ENCODE measurements around the gene PTCD1. TPM values are rescaled to one million over a fixed set of nuclear protein-coding genes. Genes with fewer than 3 reads are reported as not detected.
"Not testable (repeated sequence)": the region's sequence is repeated elsewhere in the genome, so short reads cannot be mapped to it uniquely, and the experiment has no call there.

The PTCD1 gene
- polyA plus RNA-seq, 3 donors = 3.6 to 4.6 (median 4.1) TPM

DNA sequence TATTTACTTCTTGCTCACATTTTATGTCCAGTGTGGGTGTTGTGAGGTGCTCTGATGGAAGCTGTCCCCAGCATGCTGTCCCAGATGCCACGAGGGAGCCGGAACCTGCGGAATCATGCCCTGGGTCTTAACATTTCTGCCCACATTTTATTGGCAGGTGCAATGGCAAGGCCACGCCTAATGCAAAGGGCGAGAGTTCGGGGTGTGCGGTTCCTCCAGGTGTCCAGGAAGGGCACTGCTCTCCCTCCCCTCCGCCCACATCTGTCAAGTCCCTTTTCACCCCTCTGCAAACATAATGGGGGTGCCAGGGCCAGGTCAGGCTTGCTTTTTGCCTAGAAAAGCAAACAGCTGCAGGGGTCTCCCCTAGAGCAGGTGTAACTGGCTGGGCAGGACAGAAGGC lies 46.6 kb downstream of the PTCD1 start:
- DNase-seq (ENCODE audit: low read depth in 3 of 3, low spot score in 2 of 3) = no peak

DNA sequence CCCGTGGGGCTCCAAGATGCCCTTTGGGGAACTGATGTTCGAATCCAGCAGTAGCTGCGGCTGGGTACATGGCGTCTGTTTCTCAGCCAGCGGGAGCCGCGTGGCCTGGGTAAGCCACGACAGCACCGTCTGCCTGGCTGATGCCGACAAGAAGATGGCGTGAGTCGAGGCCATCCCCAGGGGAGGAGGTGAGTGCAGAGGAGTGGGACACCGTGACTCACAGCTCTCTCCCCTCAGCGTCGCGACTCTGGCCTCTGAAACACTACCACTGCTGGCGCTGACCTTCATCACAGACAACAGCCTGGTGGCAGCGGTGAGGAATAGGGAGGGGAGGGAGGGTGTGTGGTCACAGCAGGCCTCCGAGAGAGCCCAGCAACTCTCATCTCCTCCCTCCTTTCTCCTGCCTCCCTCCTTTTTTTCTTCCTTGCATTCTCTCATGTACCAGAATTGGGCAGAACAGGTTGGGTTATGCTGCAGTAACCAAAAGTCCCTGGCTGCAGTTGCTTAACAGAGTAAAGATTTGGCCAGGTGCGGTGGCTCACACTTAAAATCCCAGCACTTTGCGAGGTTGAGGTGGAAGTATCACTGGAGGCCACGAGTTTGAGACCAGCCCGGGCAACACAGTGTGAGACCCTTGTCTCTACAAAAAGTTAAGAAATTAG lies 47.5 kb downstream of the PTCD1 start:
- no peak for DNase-seq (ENCODE audit: low read depth in 3 of 3, low spot score in 2 of 3)

DNA sequence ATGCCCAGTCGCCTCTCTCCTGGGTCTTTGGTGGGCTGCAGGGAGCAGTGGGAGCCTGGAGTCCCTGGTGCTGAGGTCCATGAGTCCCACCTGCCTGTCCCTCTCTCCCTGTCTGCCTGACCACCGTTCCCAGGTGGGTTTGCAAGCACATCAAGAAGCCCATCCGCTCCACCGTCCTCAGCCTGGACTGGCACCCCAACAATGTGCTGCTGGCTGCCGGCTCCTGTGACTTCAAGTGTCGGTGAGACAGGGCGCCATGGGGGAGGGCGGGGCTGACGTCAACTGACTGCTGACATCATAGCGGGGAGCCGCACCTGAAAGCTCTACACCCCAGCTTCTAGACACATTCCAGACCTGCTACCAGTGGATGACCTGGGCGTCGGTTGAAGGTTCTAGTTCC lies 48.8 kb downstream of the PTCD1 start:
- no peak for DNase-seq (ENCODE audit: low read depth in 3 of 3, low spot score in 2 of 3)

DNA sequence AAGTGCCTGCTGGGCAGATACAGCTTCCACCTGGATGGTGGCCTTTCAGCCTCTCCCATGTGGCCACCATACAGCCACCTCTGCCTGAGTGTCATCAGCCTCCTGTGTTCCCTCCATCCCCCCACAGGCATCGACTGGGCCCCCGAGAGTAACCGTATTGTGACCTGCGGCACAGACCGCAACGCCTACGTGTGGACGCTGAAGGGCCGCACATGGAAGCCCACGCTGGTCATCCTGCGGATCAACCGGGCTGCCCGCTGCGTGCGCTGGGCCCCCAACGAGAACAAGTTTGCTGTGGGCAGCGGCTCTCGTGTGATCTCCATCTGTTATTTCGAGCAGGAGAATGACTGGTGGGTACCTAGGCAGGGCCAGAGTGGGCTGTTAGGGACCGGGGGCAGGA lies 50.7 kb downstream of the PTCD1 start:
- no peak for DNase-seq (ENCODE audit: low read depth in 3 of 3, low spot score in 2 of 3)

DNA sequence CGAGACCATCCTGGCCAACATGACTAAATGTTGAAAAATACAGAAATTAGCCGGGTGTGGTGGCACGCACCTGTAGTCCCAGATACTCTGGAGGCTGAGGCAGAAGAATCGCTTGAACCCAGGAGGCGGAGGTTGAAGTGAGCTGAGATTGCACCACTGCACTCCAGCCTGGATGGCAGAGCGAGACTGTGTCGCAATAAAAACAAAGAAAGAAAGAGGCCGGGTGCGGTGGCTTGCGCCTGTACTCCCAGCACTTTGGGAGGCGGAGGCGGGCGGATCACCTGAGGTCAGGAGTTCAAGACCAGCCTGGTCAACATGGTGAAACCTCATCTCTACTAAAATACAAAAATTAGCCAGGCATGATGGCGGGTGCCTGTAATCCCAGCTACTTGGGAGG lies 51.4 kb downstream of the PTCD1 start:
- not testable (repeated sequence) for DNase-seq (ENCODE audit: low read depth in 3 of 3, low spot score in 2 of 3)

DNA sequence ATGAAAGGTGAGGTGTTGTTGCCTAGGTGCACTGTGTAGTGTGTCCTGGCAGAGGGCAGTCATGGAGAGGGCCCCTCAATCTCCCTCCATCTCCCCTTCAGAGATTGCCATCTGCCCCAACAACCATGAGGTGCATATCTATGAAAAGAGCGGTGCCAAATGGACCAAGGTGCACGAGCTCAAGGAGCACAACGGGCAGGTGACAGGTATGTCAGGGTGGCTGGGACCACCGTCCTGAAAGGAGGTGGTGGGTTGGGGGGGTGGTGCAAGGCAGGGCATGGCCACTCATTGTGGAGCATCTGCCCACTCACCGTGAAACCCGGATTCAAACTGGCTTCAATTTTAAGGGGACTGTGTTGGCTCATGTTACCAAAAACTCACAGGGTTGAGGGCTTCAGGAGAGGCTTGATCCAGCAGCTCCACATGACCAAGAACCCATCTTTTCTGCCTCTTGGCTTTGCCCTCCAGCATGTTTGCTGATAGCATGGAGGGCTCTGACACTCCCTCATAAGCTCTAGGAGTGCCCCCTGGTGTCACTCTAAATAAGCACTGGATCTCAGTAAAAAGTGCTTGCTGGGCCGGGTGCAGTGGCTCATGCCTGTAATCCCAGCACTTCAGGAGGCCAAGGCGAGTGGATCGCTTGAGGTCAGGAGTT lies 51.9 kb downstream of the PTCD1 start:
- DNase-seq (ENCODE audit: low read depth in 3 of 3, low spot score in 2 of 3) = no peak

DNA sequence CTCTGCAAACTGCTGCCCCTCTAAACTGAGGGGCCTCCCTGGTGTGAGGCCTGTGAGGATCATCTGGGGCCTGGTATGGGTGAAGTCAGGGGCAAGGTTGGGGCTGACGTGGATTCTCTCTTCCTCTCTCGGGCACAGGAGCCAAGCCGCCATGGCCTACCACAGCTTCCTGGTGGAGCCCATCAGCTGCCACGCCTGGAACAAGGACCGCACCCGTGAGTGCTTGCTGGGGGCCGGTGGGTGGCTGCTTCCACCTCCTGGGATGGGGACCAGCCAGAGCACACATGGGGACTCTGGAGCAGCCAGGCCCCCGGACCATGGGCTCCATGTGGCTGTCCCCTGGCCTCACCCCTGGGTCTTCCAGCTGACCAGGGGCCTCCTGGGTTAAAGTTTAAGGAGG lies 53.0 kb downstream of the PTCD1 start:
- no peak for DNase-seq (ENCODE audit: low read depth in 3 of 3, low spot score in 2 of 3)

DNA sequence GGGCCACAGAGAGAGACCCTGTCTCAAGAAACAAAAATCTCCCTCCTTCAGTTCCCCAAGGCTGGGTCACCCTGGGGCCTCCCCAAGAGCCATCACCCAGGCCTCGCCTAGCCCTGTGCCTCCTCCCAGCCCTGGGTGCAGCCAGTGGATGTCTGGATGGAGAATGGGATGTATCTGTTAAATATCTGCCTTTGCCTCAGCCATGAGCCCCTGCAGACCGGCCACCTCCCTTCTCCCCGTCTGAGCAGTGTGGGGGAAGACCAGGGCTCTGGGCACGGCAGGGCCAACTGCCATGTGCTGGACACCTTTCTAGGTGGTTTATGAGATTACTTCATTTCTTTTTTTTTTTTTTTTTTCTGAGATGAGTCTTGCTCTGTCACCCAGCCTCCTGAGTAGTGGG lies 54.1 kb downstream of the PTCD1 start:
- no peak for DNase-seq (ENCODE audit: low read depth in 3 of 3, low spot score in 2 of 3)

DNA sequence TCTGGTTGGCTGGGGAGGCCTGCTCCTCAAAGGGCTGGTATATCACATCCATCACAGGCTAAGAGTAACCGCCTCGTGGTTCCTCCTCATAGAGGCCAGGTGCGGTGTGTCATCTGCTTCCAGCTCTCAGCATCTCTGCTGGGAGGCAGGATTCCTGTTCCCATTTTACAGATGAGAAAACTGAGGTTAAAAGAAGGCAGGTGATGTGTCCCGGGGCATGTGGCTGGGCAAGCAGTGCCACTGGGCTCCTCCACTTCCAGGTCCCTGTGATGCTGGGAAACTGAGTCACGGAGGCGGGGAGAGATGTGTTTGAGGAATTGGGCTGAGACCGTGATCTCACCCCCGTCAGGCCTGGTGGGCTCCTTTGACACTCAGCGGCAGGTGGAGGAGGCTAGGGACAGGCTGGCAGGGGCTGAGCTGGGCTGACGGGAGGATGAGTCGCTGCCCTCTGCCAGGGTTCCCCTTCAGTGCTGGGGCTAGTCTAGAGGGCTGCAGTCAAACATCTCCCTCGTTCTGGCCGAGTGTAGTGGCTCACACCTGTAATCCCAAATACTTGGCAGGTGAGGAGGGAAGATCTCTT lies 54.7 kb downstream of the PTCD1 start:
- DNase-seq (ENCODE audit: low read depth in 3 of 3, low spot score in 2 of 3) = no peak

DNA sequence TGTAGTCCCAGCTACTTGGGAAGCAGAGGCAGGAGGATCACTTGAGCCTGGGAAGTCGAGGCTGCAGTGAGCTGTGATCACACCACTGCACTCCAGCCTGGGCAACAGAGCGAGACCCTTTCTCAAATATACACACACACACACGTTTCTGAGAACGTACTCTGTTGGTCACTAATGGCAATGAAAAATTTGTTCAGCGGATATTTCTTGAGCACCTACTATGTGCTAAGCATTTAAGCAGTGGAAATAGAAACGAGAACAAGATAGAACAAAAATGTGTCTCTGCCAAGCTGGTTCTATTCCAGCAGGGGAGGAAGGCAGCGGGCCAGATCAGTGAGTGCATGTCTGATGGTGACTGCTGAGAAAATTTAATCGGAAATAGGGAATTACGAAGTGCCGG lies 55.4 kb downstream of the PTCD1 start:
- DNase-seq (ENCODE audit: low read depth in 3 of 3, low spot score in 2 of 3) = no peak

DNA sequence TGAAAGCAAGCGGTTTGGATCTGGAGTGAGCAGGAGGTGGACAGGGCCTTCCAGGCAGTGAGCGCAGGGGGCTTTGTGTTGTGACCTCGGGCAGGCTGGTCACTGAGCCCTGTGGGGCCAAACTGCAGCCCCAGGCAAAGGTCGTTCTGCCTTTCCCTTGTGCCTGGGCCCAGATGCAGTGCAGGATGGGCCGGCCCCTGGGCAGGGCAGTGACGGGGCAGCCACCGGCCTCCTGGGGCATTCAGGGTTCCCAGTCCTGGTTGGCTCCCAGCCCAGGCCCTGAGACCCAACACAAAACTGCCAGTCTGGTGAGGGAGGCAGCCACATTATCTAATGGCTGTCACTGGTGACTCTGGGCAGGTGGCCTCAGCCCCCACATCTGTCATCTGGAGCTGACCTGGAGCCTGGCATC lies 56.9 kb downstream of the PTCD1 start:
- DNase-seq (ENCODE audit: low read depth in 3 of 3, low spot score in 2 of 3) = no peak

DNA sequence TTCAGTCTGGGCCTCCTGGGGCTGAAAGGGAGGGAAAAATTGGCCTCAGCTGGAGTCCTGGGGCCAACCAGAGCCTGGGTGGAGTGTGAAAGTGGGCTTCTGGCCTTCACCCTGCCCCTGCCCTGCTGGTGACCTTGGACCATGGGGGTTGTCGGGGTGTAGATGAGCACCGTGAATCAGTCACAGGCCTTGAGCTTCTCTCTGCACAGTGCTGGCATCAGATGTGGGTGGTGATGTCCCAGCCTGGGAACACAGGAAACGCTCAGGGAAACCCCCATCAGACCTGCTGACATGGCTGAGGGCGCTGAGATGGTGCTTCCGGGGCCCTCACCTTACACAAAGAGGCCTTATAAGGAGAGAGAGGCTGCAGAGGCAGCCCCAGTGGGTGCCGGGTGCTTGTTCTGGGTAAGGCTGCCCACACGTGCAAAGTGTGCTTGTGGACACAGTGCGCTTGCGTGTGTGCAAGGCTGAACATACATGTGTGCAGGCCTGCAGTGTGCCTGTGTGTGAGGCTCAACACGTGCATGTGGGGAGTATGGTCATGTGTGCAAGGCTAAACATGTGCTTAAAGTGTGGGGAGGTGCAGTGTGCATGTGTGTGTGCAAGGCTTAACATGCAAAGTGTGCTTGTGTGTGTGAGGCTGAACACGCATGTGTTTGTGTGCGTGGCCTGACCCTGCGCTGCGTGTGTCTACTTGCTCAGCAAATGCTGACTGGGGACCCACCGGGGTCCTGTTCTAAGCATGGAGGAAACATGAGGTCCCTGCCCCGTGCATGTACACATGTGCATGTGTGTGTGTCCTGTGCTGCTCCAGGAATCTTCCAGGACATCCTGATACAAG lies 57.6 kb downstream of the PTCD1 start:
- DNase-seq (ENCODE audit: low read depth in 3 of 3, low spot score in 2 of 3) = no peak

DNA sequence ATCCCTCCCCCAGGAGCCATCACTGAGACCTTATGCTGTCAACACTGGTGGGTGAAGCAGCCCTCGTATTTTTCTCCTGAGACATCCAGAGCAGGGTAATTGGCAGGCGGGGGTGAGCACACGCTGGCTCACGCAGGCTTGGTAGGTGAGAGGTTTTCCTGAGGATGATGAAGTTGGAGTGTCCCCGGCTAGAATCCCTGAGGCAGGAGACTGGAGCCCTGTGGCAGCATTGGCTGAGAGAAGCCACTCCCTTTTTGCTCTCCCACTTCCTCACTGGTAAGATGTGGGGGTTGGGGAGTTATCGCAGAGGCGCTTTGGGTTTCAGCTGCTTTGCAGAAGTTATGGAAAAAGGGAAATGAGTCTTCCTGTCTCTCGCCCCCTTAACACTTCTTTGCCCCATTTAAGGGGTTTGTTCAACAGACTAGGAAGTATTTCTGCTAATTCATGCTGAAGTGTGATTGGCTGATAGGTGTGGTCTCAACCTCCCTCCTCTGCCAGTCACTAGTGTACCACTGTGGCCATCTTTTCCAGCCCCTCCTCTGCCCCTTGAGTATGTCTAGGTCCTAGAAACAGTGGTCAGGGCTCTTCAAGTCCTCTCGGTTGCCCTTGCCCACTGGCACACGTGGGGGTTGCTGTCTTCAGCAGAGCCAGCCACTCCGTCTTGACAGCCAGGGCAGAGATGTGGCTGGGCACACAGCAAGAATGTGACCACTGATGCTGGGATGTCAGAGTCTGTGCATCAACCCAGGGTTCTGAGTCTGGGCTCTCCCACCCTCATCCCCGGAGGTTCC lies 58.4 kb downstream of the PTCD1 start:
- no peak for DNase-seq (ENCODE audit: low read depth in 3 of 3, low spot score in 2 of 3)

DNA sequence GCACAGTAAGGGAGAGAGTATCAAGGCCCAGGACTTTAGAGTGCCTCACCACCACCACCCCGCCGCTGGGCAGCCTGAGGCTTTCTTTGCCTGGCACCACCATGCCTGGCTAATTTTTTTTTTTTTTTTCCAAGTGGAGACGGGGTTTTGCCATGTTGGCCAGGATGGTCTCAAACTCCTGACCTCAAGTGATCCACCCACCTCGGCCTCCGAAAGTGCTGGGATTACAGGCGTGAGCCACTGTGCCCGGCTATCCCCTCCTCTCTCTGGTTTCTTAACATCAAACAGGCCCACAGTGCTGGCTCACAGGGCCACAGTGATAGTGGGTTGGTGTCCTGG lies 58.9 kb downstream of the PTCD1 start:
- DNase-seq (ENCODE audit: low read depth in 3 of 3, low spot score in 2 of 3) = not testable (repeated sequence)

DNA sequence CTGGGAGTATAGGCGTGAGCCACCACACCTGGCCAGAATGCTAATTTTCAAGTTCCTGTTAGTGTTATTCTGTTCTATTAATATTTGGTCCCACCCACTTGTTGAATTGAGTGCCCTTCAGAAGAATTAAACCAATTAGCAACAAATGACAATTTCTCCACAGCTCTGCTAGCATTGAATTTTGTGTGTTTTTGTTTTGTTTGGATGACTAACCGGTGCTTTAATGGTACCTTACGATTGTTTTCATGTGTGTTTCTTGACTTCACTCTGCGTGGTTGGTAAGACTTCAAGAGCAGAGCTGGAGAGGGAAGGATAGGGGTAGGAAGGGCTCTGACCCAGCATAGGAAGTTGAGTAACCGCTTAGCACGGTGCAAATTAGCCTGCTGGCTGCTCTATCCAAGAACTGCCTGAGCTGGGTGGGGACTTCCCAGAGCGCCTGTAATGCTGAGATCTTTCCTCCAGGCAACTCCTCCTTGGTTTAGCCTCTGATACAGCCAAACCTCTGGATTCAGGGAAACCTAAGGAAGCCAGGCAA lies 59.5 kb downstream of the PTCD1 start:
- no peak for DNase-seq (ENCODE audit: low read depth in 3 of 3, low spot score in 2 of 3)

DNA sequence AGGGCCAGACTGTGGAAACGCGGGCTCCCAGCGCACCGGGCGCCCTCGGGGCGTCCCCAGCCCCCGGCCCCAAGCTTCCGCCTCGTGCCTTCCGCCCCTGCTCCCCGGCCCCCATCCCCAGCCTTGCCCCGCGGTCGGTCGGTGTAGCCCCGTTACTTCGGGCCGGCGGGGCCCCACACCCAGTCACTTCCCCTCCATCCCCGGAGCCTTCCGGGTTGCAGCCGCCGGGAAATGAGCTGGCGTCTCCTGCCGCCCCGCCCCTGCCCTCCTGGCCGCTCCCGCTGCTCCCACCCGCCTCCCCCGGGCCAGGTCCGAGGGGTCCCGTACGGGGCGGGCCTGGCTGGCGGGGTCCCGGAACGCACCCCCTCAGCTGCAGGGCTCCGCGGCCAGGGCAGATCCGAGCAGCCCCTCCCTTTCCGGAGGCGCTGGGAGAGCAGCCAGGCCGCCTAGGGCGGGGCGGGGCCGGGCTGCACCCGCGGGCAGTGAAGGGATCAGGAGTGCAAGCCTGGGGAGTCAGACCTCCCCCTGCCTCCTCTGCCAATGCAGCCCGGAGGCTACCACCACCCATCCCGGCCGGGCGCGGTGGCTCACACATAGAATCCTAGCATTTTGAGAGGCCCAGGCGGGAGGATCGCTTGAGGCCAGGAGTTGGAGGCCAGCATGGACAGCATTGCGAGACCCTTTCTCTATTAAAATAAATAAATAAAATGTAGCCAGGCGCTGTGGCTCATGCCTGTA lies 63.4 kb downstream of the PTCD1 start:
- DNase-seq (ENCODE audit: low read depth in 3 of 3, low spot score in 2 of 3) = no peak

DNA sequence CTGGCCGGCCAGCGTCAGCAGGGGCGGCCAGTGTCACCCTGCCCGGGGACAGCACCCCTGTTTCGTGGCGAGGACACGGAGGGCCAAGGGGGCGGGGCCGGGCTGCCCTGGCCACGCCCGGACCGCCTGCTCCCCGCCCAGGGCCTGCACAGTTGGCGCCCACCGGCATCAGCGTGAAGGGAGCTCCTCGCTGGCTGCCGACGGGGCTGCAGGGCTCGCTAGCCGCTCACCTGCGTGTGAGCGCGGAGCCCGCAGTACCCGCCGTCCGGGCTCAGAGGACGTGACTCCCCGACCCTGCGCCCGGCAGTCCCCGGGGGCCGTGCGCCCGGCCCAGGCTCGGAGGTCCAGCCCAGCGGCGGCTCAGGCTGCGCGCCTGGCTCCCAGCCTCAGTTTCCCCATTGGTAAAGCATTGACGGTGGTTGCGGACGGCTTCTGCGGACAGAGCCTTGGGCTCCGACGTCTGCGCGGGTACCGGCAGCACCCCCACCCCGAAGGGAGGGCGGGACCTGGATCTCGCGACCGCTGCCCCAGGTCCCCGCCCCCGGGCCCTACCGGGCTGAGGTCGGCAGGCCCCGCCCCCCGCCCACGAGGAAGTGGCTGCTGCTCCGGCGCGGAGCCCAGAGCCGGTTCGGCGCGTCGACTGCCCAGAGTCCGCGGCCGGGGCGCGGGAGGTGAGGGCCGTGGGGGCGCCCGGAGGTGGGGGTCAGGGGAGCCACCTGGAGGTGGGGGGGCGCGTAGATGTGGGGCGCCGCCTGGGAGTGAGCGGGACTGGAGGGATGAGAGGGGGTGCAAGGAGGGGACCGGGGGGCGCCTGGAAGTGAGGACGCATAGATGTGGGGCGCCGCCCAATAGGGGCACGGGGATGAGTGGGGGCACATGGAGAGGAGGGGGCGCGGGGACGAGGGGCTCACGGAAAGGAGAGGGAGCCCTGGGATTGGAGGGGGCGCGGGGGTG lies 64.2 kb downstream of the PTCD1 start, which contains the start of gene ARPC1B:
Gene ARPC1B, plus strand, starts transcription at position 620 of the 954 bp plus-strand sequence. CDS start 10,985 bp downstream, outside the sequence.
- DNase-seq (ENCODE audit: low read depth in 3 of 3, low spot score in 2 of 3) = no peak
